GM21390 (cell line): ENCODE data around the gene MRPL4.

Experiments used
- ATAC-seq: cut with Tn5 transposase; IDR thresholded peaks from one replicate; pipeline ENCODE4 v1.9.1; 2021; ENCODE audit not compliant: unreplicated experiment

The MRPL4 gene

GRCh38 chr19:10309423-10309822 is 57.4 kb downstream of the MRPL4 start, which contains the start of gene ZGLP1:
Gene ZGLP1 (minus strand): TSS chr19:10309815.
- ATAC-seq: no peak
